ENCODE results near the gene FITM1.

Gene FITM1

DNA sequence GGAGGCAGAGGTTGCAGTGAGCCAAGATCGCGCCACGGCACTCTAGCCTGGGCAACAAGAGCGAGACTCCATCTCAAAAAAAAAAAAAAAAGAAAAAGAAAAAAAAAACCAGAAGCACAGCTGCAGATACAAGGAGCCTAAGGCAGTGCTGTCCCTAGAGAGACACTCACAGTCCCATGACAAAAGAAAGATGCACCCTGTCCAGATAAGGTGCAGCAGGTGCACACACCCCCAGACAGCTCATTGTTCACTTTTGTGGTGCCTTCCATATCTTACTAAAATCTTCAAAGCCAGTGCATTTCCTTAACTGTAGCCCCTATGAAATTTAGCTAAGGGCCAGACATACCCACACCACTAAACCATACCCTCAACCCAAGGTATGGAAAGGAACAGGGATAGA, 8.0 kb upstream of the FITM1 start:
- FAIRE-seq, result no peak

DNA sequence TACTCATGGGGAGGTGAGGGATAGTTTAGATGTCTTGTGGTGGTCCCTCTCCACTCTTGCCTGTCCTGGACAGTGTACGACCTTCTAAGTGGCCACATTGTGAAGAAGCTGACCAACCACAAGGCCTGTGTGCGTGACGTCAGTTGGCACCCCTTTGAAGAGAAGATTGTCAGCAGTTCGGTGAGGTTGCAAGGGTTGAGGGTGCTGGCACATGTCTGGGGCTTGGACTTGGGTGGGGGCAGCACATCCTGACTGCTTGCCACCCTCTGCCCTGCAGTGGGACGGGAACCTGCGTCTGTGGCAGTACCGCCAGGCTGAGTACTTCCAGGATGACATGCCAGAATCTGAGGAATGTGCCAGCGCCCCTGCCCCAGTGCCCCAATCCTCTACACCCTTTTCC, 7.6 kb upstream of the FITM1 start:
- FAIRE-seq, result no peak

- no peak for FAIRE-seq
These were observed 6.7 kb upstream of the FITM1 start for GRCh38 chr14:24123424-24124417.

DNA sequence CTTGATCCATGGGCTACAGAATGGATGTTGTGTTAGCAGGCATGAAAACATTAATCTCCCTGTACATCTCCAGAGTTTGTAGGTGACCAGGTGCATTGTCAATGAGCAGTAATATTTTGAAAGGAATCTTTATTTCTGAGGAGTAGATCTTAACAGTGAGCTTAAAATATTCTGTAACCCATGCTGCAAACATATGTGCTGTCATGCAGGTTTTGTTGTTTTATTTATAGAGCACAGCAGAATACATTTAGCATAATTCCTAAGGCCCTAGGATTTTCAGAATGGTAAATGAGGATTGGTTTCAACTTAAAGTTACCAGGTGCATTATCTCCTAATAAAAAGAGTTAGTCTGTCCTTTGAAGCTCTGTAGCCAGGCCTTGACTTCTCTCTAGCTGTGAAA, 3.5 kb upstream of the FITM1 start:
- FAIRE-seq, result no peak

DNA sequence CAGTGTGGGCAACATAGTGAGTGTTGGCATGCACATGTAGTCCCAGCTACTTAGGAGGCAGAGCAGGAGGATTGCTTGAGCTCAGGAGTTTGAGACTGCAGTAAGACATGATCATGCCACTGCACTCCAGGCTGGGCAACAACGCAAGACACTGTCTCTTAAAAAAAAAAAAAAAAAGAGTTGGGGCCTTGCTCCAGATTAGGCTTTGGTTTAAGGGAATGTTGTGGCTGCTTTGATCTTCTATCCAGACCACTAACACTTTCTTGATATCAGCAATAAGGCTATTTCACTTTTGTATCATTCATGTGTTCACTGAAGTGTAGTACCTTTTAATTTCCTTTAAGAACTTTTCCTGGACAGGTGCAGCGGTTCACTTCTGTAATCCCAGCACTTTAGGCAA, 2.8 kb upstream of the FITM1 start:
- FAIRE-seq, result no peak

- FAIRE-seq, result no peak
These were observed 955 bp upstream of the FITM1 start for GRCh38 chr14:24129410-24129998.

DNA sequence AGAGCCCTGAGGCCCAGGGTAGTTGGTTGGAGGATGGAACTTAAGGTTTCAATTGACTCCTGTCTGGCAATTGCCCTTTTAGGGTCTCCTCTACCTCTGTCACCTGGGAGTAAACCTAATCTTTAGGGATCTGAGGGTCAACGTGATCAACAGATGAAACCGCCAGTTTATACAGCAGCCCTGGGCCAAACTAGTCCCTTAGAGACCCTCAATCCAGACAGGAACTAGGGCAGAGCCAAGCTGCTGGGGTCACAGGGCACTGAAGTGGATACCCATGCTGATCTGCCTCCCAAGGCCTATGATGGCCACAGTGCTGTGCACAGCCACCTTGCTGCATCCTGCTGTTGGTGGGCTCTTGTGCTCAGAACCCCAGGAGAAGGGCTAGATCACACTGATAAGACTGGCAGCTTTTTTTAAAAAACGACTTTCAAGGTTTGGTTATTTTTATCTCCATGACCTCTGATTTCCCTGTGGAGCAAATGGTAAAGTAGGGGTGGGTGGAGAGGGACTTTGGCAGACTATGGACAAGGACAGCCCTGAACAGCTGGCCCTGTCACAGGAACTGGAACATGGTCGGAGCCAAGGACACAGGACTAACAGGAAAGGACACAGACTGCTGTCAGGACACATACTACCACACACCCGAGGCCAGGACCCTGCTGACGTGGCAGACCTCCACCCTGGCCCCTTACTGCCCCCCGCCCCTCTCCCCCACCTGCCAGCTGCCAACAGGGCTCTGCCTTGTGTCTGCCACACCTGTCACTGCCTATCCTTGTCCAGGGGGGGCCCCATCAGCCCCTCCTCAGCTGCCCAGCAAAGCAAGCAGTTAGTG, 474 bp downstream of the FITM1 start:
- FAIRE-seq, result no peak

GRCh38 chr14:24131549-24131966, 1.1 kb downstream of the FITM1 start:
- no peak for FAIRE-seq

DNA sequence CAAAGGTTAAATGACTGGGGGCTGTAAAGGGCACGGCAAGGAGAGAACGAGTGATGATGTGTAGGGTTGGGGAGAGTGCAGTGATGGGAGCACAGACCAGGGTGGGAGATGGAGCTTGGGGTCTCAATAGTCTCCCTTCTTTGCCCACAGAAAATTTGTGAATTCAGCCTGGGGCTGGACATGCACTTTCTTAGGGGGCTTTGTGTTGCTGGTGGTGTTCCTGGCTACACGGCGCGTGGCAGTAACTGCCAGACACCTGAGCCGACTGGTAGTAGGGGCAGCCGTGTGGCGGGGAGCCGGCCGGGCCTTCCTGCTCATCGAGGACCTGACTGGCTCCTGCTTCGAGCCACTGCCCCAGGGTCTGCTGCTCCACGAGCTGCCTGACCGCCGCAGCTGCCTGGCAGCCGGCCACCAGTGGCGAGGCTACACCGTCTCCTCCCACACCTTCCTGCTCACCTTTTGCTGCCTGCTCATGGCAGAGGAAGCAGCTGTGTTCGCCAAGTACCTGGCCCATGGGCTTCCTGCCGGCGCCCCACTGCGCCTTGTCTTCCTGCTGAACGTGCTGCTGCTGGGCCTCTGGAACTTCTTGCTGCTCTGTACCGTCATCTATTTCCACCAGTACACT, 1.7 kb downstream of the FITM1 start:
- FAIRE-seq, result no peak

GRCh38 chr14:24132976-24133375, 2.5 kb downstream of the FITM1 start:
- FAIRE-seq, result no peak

DNA sequence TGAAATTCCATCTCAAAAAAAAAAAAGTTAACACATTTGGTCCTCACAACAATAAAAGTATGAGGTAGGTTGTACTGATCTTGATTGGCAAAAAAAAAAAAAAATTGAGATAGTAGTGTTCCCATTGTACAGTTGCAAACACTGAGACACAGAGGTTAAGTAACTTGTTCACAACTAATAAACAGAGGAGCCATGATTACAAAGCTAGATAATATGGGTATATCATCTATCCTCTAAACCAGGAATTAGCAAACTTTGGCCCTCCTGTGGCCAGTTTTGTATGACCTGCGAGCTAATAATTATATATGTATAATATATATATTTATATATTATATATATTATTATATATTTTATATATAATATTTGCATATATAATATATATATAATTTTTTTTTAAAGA, 3.3 kb downstream of the FITM1 start:
- FAIRE-seq, result no peak

DNA sequence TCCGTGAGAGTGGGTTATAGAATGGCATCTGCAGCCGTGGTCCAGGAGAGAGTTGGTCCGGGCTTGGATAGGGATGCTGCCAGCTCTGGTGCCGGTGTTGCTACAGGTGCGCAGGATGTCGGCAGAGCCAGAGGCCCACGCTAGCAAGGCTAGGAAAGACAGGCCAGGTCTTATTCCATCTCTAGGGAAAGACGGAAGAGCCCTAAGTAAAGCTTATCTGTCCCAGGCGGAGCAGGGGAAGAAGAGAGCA, 5.0 kb downstream of the FITM1 start:
- FAIRE-seq, result no peak

DNA sequence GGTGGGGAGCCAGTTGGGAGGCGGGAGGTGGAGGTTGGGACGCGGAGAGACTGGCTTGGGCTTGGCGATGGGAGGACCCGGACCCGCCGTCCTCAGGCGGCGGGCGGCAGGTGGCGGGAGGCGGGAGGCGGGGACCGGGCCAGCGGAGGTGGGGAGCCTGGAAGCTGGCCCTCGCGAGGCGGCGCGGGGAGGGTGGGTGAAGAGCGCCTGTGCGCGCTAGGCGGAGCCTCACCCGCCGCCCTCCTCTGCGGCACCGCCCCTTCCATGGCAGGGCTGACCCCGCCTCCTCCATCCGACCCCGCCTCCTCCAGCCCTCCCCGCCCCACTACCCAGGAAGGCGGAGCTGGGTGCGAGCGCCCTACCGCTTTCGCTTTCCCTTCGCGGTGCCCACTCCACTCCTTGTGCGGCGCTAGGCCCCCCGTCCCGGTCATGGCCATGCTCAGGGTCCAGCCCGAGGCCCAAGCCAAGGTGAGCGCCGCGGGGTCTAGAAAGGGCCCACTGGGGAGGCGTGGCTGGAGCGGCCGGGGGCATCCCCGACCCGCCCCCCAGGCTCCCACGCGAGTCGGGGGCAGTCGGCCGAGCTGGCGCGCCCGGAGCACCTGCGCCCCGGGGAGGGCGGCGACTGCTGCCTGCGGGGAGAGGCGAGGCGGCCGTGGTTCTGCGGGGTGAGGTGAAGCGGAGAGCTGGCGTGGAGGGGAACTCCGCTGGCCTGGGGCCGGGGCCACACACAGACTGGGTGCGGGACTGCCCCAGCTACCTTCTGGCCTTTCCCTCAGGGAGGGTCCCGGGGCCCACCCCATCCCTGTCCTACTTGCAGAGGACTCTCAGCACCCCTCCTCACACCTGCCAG, 5.6 kb downstream of the FITM1 start, which contains the start of gene PSME1:
Gene PSME1, plus strand, starts transcription at position 361 of the 850 bp plus-strand sequence. Its CDS starts 69 bp downstream, at position 430.
- no peak for FAIRE-seq

DNA sequence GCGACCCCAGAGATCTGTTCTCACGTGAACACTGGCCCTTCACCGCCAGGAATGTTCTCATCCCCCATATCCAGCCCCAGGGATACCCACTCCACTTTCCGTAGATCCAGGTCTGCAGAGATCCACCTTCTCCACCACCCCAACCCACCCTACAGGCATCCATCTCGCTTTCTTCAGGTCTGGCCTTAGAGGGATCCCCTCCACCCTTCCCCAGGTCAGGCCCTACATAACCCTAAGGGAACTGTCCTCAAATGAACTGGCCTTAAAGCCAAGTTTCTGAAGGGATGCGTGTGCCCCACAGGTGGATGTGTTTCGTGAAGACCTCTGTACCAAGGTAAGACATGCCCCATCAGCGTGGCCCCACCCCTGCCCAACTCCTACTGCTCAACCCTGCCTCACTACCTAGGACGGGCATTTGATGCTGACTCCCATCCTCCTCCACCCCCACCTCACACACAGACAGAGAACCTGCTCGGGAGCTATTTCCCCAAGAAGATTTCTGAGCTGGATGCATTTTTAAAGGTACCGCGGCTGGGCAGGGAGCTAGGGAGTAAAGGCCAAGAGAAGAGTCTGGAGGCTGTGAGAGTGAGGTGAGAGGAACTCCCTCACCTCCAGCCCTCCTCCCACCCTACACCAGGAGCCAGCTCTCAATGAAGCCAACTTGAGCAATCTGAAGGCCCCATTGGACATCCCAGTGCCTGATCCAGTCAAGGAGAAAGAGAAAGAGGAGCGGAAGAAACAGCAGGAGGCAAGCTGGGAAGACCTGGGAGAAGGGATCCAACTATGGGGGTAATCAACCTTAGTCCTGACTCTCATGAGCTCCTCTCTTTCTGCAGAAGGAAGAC, 6.4 kb downstream of the FITM1 start:
- no peak for FAIRE-seq

DNA sequence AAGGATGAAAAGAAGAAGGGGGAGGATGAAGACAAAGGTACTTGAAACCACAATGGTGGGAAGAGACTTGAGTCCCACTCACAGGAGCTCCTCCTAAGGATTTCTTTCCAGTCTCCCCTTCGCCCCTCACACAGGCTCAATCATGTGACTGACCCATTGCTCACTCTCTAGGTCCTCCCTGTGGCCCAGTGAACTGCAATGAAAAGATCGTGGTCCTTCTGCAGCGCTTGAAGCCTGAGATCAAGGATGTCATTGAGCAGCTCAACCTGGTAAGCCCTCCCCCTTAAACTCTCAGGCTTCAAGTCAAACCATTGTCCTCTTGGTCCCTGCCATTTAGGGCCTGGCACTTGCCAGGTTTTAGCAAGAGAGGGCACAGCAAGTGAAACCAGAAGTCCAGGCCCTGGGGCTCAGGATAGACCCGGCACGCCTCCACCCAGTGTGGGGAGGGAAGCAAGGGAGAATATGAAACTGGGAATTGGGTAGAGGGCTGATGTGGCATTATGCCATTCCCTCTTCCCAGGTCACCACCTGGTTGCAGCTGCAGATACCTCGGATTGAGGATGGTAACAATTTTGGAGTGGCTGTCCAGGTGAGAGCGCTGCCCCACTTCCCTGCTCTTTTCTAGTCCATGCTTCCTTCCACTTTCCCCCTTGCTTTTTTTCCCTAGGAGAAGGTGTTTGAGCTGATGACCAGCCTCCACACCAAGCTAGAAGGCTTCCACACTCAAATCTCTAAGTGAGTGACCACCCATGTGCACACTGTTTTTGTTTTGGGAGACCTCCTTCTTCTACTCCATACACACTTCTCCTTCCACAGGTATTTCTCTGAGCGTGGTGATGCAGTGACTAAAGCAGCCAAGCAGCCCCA, 7.3 kb downstream of the FITM1 start:
- no peak for FAIRE-seq

DNA sequence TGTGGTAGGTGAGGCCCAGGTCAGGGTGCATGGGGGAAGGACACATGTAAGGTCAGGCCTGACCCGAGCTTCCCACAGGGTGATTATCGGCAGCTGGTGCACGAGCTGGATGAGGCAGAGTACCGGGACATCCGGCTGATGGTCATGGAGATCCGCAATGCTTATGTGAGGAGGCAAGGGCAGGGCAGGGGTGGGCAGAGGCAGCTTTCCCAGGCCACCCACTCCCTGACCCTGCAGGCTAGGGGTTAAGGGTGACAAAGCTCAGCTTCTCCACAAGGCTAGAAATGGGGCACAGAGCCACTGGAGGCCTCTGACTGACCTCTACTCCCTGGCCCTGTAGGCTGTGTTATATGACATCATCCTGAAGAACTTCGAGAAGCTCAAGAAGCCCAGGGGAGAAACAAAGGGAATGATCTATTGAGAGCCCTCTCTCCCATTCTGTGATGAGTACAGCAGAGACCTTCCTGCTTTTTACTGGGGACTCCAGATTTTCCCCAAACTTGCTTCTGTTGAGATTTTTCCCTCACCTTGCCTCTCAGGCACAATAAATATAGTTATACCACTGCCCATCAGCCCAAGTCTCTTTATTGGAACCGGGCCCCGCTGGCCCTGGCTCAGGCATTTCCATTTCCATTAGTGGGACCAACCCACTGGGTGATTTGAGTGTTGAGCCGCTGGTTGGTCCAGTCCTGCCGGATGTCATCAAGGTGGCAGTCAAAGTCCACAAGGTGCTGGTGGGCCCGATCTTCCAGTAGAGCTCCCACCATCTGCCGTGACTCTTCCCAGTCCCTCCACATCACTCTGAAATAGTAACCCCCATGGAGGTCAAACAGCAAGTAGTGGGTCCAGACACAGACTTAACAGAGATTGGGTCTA, 8.2 kb downstream of the FITM1 start:
- FAIRE-seq, result no peak

DNA sequence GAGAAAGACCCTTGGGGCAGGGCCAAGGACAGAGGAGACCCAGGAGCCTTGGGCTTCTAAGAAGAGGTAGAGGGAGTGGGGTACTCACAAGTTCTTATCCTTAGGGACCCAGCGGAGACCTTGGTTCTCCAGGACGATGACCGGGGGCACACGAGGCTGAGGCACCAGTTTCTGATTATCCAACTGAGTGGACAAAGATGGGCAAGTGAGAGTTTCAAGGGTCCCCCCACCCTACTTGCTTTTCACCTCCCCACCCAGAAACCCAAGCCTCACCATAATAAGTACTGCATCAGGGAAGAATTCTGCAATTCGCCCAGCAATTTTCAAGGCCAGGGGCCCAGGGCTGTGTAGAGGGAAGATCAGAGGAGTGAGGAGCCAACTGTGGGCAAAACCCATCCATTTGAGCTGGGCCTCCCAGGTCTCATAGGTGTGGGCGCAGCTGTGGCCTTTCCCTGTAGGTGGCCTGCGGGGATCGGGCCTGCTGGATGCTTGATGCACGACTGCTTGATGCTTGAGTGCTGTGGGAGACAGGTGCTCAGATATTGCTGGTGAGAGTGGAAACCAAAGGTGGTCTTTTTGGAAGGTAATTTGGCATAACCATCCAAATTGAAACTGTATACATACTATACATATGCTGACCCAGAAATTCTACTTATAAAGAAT, 8.9 kb downstream of the FITM1 start:
- no peak for FAIRE-seq

GRCh38 chr14:24141097-24141880, 10.8 kb downstream of the FITM1 start, which contains the start of gene EMC9:
Gene EMC9, minus strand, starts transcription at chr14:24141591. Its CDS starts 287 bp downstream, at chr14:24141304.
- FAIRE-seq, result no peak
